ENCODE measurements around the gene NLN. TPM values are rescaled to one million over a fixed set of nuclear protein-coding genes. Genes with fewer than 3 reads are reported as not detected.

Gene NLN
- total and polyA plus RNA-seq, 2 donors (not counting 1 experiment from before 2014, with no cell fraction given), result 1.7 to 6.8 TPM

GRCh38 chr5:65696892-65697291 is 25.1 kb upstream of the NLN start:
- Histone ChIP-seq H4K20me1 (ENCODE audit: control insufficient read depth, insufficient read depth, low read length, poor library complexity, severe bottlenecking) (no peaks in the 10 kb centered on the region), H3K9ac (ENCODE audit: low read length) (no peak overlapping the region), H3K4me2 (replicated peaks; ENCODE audit: low read depth, low read length, poor library complexity, severe bottlenecking) (no peak overlapping the region), H3K4me1 (ENCODE audit: control insufficient read depth in 2 of 2, insufficient read depth in 2 of 2, low read length in 2 of 2) (peaks cover 18 to 23% of the 10 kb centered on the region in 2 donors), H2AFZ (ENCODE audit: insufficient read depth, low read depth, low read length, poor library complexity, severe bottlenecking) (no peak overlapping the region), H3K4me3 (ENCODE audit: control extremely low read depth in 1 of 5, extremely low read depth in 1 of 5, insufficient read depth in 1 of 5, low read depth in 2 of 5, low read length in 4 of 5) (no peak overlapping the region), H3K9me3 (ENCODE audit: control extremely low read depth in 1 of 3, control insufficient read depth in 2 of 3, insufficient read depth in 1 of 3, low read length in 2 of 3) (no peaks in the 10 kb centered on the region), H3K27me3 (replicated peaks in 1 of 4; ENCODE audit: control extremely low read depth in 1 of 4, control insufficient read depth in 3 of 4, insufficient read depth in 4 of 4, low read length in 3 of 4) (no peaks in the 10 kb centered on the region), H3K27ac (ENCODE audit: low read length in 2 of 2) (no peak overlapping the region), H3K36me3 (replicated peaks in 1 of 2; ENCODE audit: control extremely low read depth in 1 of 2, control insufficient read depth in 1 of 2, extremely low read depth in 1 of 2, insufficient read depth in 2 of 2, low read length in 1 of 2) (peaks cover 1 to 6% of the 10 kb centered on the region in 2 experiments), H3K79me2 (ENCODE audit: control insufficient read depth, insufficient read depth, low read length) (no peaks in the 10 kb centered on the region)
- TF ChIP-seq CTCF (IDR thresholded peaks at IDR 0.05) (no peak), EZH2 (IDR thresholded peaks at IDR 0.05; ENCODE audit: borderline replicate concordance, insufficient read depth, low read depth, low read length, poor library complexity, severe bottlenecking) (no peak)
- Mint-ChIP-seq H3K4me1 (peaks cover 18% of the 10 kb centered on the region), H3K27me3 (no peaks in the 10 kb centered on the region), H3K4me3 (no peak overlapping the region), H3K27ac (no peak overlapping the region), H3K9me3 (ENCODE audit: insufficient read depth) (no peaks in the 10 kb centered on the region)
- ATAC-seq (ENCODE audit: low read depth), result no peak
- no peak for DNase-seq
- intact Hi-C loops (cut with micrococcal nuclease), result no loop called here
- CTCF ChIA-PET, result no interaction called here
- POLR2A ChIA-PET, result no interaction called here

- no peak overlapping the region for H2AFZ ChIP-seq (ENCODE audit: insufficient read depth, low read depth, low read length, poor library complexity, severe bottlenecking)
- H3K27ac Mint-ChIP-seq, result no peak overlapping the region
- no peaks in the 10 kb centered on the region for H3K27me3 Mint-ChIP-seq
- peaks cover 6 to 9% of the 10 kb centered on the region in 2 experiments for H3K36me3 ChIP-seq (replicated peaks in 1 of 2; ENCODE audit: control extremely low read depth in 1 of 2, control insufficient read depth in 1 of 2, extremely low read depth in 1 of 2, insufficient read depth in 2 of 2, low read length in 1 of 2)
- H3K9ac ChIP-seq (ENCODE audit: low read length), result no peak overlapping the region
- CTCF ChIA-PET, result no interaction called here
- no peak overlapping the region for H3K27ac ChIP-seq (ENCODE audit: low read length in 2 of 2)
- no peaks in the 10 kb centered on the region for H3K79me2 ChIP-seq (ENCODE audit: control insufficient read depth, insufficient read depth, low read length)
- peaks cover 18% of the 10 kb centered on the region for H3K4me1 Mint-ChIP-seq
- TF ChIP-seq CTCF (IDR thresholded peaks at IDR 0.05) (no peak), EZH2 (IDR thresholded peaks at IDR 0.05; ENCODE audit: borderline replicate concordance, insufficient read depth, low read depth, low read length, poor library complexity, severe bottlenecking) (no peak)
- peaks cover 18 to 23% of the 10 kb centered on the region in 2 donors for H3K4me1 ChIP-seq (ENCODE audit: control insufficient read depth in 2 of 2, insufficient read depth in 2 of 2, low read length in 2 of 2)
- WGBS (ENCODE audit: insufficient coverage), result 83% methylated on average over 1 of the region's 4 CpGs
- intact Hi-C loops (cut with micrococcal nuclease), result no loop called here
- DNase-seq, result no peak
- no peak overlapping the region for H3K4me3 ChIP-seq (ENCODE audit: control extremely low read depth in 1 of 5, extremely low read depth in 1 of 5, insufficient read depth in 1 of 5, low read depth in 2 of 5, low read length in 4 of 5)
- no peak overlapping the region for H3K4me3 Mint-ChIP-seq
- ATAC-seq (ENCODE audit: low read depth), result no peak
- H3K9me3 Mint-ChIP-seq (ENCODE audit: insufficient read depth), result no peaks in the 10 kb centered on the region
- no peaks in the 10 kb centered on the region for H3K9me3 ChIP-seq (ENCODE audit: control extremely low read depth in 1 of 3, control insufficient read depth in 2 of 3, insufficient read depth in 1 of 3, low read length in 2 of 3)
- H3K4me2 ChIP-seq (replicated peaks; ENCODE audit: low read depth, low read length, poor library complexity, severe bottlenecking), result no peak overlapping the region
- POLR2A ChIA-PET, result no interaction called here
- no peaks in the 10 kb centered on the region for H3K27me3 ChIP-seq (replicated peaks in 1 of 4; ENCODE audit: control extremely low read depth in 1 of 4, control insufficient read depth in 3 of 4, insufficient read depth in 4 of 4, low read length in 3 of 4)
- no peaks in the 10 kb centered on the region for H4K20me1 ChIP-seq (ENCODE audit: control insufficient read depth, insufficient read depth, low read length, poor library complexity, severe bottlenecking)
Measured at GRCh38 chr5:65699338-65699737, 22.7 kb upstream of the NLN start.

All from B cell (primary cell).